ENCODE data around the gene TBX1.
"Not testable (repeated sequence)": the region's sequence is repeated elsewhere in the genome, so short reads cannot be mapped to it uniquely, and the experiment has no call there.

Gene TBX1

DNA sequence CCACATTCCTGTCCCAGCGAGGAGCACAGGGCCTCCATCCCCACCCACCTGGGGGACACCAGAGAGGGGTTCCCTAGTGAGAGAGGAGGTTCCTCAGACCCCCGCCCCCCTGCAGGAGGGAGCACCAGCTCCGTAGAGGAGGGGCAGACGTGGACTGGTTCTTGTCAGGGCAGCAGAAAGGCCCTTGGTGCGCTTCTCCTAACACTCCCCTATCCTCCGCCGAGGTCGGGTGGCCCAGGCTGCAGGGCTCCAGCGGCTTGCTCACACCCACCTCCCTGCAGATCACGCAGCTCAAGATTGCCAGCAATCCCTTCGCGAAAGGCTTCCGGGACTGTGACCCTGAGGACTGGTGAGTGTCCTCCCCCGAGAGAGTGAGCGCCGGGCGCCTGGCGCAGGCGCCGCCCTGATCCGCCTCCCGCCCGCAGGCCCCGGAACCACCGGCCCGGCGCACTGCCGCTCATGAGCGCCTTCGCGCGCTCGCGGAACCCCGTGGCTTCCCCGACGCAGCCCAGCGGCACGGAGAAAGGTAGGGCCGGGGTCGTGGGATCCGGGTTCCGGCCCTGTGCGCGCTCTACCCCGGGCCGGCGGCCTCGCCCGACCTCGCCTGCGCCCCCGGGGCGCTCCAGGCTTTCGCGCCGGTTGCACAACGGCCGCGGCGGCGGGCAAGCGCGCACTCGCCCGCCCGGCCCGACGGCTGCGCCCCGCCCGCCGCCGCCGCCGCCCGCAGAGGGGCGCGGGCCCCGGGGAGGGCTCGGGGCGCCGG is 5.1 kb downstream of the TBX1 start:
- DNase-seq (ENCODE audit: low spot score), result no peak

DNA sequence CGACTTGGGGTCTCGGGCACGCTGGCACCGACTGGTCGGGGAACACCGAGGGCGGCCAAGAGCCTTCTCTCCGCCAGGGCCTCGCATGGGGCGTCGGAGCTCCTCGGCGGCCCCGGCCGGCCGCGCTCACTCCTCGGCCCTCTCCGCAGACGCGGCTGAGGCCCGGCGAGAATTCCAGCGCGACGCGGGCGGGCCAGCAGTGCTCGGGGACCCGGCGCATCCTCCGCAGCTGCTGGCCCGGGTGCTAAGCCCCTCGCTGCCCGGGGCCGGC is 5.6 kb downstream of the TBX1 start:
- no peak for DNase-seq (ENCODE audit: low spot score)

DNA sequence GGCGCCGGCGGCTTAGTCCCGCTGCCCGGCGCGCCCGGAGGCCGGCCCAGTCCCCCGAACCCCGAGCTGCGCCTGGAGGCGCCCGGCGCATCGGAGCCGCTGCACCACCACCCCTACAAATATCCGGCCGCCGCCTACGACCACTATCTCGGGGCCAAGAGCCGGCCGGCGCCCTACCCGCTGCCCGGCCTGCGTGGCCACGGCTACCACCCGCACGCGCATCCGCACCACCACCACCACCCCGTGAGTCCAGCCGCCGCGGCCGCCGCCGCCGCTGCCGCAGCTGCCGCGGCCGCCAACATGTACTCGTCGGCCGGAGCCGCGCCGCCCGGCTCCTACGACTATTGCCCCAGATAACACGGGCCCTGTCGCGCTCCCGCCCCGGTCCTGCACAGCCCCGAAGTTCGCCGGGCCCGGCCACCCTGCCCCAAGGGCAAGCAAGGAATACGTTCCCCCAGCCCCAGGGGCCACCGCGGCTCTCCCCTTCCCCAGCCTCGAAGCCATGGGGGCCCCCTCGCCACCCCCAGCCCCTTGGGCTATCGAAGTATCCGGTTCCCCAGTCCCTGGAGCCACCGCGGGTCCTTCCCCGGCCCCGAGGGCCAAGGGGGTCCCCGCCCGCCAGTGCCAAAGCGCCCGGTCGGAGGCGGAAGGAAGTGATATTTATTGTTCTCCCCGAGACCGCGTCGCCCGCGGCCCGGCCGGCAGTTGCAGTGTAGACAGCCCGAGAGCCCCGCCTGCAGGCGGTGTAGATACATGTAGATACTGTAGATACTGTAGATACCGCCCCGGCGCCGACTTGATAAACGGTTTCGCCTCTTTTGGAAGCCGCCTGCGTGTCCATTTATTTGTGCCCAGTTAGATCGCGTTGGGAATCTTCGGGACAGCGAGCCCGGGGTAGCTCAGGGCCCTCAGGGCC is 6.2 kb downstream of the TBX1 start:
- peak; percentile 61 for DNase-seq (ENCODE audit: low spot score)

DNA sequence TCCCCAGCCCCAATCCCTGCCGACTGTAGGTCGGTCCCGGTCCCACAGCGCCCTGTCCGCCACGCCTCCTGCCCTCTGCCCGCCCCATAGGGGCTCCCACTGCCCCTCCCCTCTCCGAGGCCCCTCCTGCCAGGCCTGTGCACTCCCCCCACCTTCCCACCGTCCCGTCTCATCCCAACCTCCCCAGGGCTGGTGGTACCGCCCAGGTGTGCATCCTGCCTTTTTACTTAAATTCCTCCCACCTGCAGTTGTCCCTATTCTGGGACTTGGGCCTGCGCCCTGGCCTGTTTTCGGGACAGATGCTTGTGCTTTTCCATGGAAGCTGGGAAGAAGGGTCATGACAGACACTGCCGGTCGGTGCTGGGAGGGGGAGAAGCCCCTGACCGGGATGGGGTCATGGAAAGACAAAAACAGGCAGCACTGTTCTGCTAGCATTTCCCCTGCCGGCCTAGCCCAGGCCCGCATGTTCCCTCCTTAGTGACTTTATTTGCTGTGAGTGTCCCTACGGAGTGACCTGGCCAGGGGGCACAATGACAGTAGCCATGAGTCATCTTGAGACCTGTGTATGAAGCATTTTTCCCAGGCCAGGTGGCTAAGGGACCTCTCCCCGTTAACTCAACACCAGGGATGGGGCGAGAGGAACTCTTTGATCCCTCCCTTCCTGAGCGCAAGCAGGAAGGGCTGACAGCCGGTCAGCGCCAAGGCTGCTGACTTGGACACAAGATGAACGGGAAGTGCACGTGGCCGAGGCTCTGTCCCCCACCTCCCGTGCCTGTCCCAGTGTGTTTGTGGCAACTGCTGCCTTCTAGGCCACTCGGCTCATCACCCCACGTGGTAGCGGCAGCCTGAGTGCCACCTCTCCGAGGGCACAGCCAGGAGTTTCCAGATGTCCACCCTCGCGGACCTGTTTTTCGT is 7.1 kb downstream of the TBX1 start:
- no peak for DNase-seq (ENCODE audit: low spot score)

DNA sequence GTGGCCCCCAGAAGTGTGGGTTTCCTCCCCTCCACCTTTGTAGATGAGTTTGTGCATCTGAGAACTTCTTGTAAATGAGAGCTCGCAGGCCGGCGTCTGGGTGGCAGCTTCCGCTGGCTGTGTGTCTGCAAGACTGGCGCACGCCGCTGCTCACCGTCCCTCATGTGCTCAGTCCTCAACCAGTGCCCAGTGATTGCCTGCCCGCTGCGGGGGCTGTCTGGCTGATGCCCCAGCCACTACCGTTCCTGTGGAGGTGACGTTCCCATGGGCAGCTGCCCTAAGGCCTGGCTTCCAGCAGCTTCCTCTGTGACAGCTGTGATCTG is 8.8 kb downstream of the TBX1 start:
- no peak for DNase-seq (ENCODE audit: low spot score)

DNA sequence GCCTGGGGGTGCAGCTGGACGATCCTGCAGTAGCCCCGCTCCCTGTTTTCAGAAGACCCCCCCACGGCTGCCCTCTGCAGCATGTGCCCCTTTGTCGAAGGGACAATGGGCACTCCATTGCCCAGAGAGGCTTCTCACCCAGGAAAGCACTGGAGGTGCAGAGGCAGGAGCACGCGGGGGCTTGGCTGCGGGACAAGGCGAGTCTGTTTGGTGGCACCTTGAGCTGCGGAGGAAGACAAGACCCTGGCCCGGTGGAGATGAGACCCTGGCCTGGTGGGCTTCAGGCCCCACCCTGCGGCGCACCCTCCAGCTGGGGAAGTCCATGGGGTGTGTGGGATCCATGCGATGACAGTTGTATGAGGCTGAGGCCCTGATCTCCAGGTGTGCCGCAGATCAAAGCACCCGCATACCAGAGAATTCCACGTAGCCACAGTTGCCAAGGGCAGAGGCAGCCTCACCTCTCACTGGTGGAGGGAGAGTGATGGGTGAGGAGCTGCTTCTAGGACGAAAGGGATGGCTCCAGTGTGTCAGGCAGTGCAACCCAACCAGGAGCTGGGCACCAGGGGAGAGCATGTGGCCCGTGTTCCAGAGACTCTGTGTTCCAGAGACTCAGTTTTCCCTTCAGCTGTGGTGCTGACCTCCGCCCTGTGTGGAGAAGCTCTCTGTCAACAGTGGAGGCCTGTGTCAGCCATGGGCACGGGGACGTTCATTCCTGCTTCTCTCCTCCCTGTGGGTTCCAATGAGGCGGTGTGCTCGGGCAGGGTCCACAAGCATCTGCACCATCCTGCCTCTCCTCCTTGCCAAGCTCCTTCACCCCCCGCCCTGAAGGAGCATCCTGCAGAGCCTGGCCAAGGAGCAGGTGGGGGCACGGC is 10.0 kb downstream of the TBX1 start:
- DNase-seq (ENCODE audit: low spot score), result no peak

DNA sequence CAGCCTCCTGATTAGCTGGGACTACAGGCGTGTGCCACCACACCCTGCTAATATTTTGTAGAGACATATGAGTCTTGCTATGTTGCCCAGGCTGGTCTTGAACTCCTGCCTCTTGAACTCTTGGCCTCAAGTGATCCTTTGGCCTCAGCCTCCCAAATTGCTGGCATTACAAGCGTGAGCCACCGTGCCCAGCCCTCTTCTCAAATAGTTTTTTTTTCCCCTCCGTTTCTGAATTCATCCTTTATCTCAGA is 11.8 kb downstream of the TBX1 start:
- DNase-seq (ENCODE audit: low spot score), result no peak

DNA sequence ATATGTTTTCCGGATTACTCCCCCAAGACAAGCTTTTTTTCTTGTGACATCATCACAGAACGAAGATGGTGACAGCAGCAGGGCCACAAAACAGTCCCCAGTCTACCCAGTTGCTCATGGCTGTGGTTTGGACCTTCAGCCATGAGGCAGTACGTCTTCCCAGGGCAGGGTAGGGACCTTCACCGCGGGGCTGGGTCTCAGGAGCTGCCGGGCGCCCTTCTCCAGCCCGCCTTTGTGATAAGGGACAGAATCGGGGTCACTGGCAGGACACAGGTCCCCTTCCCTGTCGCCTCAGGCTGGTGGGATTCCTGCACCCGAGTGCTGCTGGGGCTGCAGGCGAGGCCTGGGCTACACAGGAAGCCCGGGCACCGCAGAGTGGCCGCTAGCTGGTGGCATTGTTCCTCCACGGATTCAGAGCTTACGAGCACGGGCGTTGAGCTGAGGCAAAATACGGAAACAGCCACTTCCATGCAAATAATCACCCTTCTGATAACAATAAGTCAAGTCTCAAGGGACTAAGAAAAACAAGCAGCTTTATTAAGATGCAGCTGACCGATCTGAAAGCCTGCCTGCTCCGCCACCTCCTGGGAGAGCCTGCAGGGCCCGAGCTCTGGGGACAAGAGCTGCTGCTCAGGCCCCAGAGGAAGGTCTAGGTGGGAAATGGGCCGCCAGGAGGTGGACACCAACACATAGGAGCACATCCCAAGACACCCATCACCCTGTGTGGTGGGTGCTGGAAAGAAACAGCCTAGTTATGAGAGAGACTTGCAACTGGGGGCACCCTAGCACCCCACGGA is 12.3 kb downstream of the TBX1 start:
- DNase-seq (ENCODE audit: low spot score), result no peak

DNA sequence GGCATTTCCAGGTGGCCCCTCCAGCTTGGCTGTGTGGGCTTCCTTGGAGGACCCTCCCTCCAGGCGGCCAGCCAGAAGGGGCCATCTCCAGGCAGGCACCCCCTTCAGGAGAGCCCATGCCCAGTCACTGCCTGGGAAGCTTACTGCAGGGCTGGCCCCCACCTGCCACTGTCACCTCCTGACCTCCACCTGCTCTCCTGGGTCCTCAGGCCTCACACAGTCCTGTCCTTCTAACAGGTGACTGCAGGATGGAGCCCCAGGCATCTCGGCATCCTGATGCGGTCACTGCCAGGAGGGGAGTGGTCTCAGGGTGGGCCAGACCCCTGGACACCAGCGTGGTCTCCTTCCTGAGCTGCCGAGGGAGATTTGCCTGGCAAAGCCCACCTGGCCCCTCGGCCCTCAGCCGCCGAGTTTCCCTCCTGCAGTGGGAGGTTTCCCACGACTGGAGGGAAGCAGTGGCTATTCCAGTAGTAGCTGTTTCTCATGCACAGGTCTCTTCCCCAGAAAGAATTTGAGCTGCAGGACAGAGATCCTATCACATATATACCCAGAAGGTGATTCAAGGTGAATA is 13.0 kb downstream of the TBX1 start:
- no peak for DNase-seq (ENCODE audit: low spot score)

DNA sequence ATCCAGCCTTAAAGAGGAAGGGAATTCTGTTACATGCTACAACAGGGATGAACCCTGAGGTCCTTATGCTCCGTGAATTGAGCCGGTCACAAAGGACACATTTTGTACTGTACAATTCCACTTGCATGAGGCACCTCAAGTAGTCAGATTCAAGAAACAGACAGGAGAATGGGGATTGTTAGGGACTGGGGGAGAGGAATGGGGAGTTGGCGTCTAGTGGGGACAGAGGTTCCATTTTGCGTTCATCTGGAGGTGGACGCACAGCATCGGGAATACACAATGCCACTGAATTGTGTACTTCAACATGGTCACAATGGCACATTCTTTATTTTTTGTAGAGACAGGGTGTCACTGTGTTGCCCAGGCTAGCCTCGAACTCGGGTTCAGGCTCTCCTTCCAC is 14.1 kb downstream of the TBX1 start:
- DNase-seq (ENCODE audit: low spot score), result no peak

DNA sequence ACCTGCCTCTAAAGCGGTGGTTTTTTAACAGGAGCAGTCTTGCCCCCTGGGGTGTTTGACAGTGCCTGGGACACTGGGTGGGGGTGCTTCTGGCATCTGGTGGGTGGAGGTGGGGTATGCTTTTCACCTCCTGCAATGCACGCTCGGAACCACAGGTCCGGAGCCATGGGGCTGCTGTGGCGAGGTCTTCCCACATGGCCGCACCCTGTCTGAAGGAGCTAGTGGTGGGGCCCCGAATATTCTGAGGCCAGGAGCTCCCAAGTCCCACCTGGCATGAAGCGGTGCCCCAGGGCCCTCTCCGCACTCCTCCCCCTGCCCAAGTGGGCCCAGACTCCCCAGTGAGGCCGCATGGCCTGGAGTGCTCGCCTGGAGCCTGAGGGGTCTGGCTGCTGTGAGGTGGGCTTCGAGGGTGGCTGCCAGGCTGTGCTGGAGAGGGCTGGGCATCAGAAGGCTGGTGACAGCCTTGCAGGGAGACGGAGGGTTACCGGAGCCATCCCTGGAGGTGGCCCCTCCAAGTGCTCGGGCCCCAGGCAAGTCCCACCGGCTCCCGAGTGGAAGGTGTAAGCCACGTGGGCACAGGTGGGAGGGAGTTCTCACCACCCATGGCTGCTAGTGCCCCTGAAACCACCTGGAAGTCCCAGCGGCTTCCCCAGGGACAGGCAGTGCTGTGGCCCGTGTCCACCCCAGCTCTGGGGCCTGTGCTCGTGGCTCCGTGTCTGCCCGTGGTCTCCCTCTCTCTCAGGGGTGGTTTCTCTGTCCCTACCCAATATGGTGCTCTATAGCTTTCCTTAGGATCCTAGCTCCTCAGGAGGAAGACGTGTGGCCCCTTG is 15.1 kb downstream of the TBX1 start:
- no peak for DNase-seq (ENCODE audit: low spot score)

DNA sequence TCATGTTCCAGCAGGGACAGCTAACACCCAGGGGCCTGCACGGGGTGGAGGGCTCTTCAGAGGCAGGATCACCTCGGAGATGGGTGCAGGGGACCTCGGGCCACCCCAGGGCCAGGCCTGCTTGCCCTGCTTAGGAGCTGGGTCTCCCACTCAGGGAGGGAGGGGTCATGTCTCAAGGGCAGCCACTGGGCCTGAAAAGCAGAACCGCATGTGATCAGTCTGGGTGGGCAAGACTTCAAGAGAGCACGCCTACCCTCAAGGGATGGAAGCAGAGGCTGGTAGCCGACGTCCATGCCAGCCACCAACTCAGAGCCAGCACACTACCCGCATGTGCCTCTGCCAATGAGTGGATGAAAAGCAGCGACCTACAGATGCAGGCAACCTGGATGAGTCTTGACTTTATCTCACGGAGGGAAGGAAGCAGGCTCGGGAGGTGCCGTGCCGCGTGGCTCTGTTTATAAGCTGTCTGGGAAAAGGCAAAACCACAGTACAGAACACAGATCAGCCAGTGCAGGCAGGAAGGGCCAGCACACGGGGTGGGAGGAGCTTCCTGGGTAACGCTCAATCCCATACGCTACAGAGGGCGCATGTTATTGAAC is 16.0 kb downstream of the TBX1 start:
- DNase-seq (ENCODE audit: low spot score), result no peak

DNA sequence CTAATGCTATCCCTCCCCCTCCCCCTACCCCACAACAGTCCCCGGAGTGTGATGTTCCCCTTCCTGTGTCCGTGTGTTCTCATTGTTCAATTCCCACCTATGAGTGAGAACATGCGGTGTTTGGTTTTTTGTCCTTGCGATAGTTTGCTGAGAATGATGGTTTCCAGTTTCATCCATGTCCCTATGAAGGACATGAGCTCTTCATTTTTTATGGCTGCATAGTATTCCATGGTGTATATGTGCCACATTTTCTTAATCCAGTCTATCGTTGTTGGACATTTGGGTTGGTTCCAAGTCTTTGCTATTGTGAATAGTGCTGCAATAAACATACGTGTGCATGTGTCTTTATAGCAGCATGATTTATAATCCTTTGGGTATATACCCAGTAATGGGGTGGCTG is 16.6 kb downstream of the TBX1 start:
- not testable (repeated sequence) for DNase-seq (ENCODE audit: low spot score)

DNA sequence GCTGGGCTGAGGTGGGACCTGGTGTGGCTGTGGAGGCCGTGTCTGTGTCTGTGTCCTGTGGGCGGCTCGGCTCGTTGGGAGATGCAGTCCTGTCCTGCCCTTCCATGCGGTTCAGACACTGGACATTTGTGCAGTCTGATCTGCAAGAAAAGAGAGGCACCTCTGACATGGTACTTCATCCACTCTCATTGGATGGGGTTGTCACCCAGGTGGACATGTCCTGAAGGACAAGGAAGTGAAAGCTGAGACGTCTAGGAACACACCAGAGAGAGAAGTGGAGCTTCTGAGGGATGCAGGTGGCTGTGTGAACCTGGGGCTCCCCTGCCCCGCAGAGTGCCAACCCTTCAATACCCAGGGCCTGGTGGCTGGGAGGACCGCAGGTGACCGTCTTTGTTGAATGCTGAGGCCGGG is 18.4 kb downstream of the TBX1 start:
- DNase-seq (ENCODE audit: low spot score), result no peak

DNA sequence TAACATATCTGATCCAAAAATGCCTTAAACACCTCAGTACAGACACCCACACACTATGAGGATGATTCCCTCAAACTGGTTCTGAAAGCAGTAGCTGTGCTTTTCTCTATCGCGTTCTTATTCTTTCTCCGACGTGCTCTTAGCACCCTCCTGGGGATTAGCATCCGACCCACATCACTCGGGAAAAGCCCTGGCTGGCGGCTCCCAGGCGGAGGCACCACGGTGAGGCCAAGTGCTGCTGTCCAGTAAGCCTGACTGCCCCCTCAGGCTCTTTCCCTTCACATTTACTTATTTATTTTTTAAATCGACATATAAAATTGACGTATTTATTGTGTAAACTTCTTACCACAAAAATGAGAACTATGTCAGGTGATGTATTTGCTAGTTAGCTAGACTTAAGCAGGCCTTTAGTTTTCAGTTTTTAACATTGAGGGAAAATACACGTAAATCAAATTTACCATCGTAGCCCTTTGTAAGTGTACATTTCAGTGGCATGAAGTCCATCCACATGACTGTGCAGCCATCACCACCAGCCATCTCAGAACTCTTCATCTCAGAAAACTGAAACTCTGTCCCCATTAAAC is 19.2 kb downstream of the TBX1 start:
- no peak for DNase-seq (ENCODE audit: low spot score)

DNA sequence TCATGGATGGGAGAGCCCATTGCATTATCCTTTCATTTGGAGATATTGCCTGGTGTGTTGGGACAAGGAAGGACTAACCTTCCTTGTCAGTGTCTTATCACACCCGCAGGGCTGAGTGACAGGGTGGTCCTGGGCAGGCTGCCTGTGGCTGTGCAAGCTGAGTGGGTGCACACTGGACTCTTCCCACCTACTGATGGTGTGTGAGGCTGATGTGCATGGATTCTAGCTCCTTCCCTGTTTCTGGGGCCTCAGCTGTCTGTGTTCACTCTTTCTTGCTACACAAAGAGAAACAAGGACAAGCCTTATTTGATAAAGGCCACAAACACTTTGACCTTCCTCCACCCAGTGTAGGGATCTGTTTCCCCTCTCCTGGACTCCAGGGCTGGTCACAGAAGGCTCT is 22.0 kb downstream of the TBX1 start:
- no peak for DNase-seq (ENCODE audit: low spot score)

DNA sequence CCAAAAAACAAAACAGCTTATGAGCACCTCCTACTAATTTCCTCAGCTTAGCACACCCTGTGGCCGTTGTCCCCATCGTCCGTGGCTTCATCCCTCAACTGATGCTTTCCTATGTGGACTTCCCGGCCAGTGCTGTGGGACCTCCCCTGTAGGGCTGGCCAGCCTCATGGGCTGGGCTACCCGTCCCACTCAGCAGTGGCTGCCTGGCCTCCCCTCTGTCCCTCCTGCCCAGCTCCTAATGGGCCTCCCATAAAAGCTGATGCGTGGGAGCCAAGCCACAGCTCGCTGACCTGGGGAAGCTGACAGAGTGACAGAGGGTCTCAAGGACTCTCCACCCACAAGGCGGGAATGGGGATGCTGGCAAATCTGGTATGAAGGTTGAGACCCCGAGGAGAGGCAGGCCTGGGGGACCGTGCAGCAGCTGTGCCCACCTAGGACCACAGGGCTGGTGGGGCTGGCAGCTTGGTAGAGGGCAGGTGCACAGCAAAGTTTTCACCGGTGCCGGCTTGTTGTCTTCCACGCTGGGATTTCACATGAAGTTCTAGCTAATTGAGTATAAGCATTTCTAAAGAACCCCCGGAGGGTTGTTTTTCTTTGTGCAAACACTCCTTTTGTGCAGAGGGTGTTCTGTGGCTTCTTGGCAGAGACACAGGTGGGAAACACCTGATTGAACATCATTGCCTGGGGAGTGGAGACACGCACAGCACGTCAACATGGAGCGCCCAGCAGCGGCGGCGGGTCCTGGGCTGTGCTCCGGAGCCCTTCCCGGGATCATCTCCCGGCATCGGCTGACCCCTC is 23.2 kb downstream of the TBX1 start:
- no peak for DNase-seq (ENCODE audit: low spot score)
